NCI-H2081 treated with DMSO at 0.1 percent for 48 hours (cell line): ENCODE measurements around the gene HDAC4.

ENCODE experiments used
- DNase-seq: peaks from one replicate; lab custom pipeline; 2025; lab: John Stamatoyannopoulos, UW

Gene HDAC4

DNA sequence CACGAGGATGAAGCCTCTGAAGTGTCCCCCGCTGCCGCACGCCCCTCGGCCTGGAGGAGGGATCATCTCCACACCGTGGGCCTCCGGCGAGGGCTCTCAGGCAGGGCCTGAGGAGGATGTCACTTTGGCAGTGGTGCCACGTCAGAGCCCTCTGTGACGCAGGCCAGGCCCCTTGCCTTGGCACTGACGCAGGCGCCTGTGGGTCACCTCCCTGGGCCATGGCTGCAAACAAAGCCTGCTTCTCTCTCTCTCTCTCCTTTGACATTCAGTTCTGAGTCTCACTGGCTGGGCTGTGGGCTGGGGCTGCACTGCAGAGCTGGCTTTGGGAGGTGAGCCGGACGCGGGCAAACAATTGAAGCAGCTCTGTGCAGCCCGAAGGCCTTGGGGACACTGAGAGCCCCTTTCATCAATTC, 279.2 kb downstream of the HDAC4 start:
- no peak for DNase-seq

DNA sequence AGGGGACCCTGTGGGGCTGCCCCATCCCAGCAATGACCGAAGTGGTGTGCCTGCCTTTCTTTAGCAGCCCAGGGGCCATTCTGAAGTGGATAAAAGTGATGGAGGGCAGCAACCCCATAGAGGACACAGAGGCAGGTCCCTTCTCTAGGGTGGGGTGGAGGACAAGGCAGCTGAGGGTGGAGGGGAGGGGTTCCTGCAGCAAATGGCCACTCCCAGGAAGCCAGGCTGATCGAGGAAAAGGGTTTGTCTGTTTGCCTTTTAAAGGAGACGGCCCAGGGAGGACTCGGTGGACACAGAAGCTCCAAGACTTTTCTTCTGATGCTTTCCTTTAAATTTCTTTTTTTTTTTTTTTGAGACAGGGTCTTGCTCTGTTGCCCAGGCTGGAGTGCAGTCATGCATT, 280.2 kb downstream of the HDAC4 start:
- DNase-seq, result no peak

DNA sequence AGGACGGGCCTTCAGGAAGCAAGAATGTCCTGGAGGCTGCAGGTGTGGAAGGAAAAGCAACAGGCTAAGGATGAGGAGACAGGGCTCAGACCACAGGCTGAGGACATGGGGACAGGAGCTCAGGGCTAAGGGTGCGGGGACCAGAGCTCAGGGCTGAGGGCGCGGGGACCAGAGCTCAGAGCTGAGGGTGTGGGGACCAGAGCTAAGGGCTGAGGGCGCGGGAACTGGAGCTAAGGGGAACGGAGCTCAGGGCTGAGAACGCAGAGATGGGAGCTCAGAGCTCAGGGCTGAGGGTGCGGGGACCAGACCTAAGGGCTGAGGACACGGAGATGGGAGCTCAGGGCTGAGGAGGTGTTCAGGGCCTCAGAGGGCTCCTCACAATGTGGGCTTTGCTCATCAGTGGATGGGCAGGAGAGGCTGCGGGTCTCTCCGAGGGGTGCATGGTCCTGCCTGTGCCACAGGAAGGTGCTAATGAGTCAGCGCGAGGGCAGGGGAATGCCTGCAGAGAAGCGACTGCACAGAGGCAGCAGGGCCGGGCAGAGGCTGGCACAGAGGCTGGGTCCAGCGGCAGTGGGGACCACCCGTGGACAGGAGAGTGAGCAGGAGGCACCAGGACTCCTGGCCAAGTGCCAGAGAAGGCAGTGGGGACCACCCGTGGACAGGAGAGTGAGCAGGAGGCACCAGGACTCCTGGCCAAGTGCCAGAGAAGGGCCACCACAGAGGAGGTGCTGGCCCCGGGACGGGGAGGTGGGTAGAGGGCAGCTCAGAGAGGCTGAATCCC, 281.3 kb downstream of the HDAC4 start:
- DNase-seq, result no peak

DNA sequence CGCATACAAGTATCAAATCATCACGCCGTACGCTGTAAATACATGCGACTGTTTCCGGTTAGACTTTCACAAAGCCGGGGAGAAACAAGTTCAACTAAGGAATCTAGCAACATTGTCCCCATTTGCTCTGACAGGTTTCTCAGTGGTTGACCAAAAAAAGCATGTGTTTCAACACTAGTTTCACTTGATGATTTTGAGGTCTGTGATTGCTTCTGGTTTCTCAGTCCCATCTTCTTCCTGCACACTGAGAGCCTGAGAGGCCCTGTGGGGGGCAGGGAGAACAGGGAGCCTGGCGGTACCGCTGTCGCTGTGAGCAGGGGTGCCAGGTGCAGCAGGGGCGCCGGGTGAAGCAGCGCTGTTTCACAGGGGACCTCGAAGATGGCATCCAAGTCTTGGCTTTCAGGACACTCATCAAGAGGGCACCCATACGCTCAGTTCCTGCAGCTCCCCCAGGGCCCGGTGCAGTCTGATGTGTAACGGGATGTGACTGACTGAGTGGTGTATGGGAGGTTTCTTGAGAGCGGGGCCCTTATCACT, 282.1 kb downstream of the HDAC4 start:
- DNase-seq, result no peak

DNA sequence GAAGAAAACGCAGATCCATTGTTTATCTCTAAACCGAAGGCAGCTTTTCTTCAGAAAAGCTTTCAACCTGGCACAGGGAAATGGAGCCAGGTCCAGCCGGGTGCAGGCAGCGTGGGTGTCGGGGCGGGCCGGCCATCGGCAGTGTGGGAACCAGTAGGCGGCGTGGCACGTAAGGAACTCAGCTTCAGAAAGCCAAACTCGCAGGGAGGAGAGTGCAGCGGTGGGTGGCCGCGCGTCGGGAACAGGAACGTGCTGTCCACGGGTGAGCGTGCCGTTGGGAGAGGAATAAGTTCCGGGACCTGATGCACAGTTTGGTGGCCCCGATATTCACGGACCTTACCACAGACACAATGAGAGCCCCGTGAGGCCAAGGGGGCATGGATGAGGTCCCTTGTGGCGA, 282.6 kb downstream of the HDAC4 start:
- DNase-seq, result no peak

DNA sequence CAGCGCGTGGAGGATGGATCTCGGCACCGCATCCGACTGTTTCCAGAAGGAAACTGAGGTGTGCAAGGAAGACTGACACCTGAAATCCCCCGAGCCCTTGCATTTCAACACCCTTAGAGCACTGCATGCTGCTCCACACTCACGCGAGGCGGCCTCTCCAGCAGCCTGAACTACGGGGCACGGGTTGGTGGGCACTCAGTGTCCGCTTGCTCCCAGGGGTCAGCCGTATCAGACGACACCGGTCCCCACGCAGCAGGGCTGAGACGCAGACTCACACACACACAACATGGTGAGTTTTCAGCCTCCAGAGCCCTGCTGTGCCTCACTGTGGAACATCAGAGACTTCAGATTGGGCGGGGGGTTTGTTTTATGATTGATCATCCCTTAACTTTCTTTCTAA, 283.0 kb downstream of the HDAC4 start:
- DNase-seq, result no peak

DNA sequence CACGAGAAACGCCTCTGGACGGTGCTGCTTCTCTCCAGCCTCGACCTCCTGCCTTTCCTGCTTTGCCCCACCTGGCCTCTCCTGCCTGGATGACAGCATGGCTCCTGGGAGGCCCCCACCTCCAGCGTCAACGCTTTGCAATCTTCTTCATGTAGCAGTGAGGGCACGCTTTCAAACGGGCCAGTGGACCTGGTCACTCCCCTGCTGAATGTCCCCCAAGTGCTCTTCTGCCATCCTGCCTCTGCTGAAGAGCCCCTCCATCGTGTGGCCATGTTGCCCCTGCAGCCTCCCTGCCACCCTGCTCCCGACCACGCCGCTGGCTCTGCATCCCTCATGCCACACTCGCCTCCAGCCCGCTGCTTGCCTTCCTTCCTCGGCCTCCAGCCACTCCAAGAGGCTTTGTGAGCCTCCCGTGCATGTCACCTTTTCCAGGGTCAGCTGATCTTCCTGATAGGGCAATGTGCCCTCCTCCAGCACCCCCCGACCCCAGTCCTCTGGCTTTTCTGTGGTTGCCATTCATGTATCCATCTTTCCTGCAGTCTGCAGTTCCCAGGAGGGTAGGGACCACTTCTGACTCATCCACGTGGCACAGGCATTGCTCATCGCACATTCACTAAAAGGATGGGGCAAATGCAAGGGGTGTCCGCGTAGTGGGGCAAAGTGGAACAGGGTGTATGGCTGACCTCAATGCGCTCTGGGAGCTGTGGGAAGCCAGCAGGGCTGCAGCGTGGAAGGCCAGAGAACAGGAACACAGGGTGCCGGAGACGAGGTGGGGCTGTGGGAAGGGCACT, 284.2 kb downstream of the HDAC4 start:
- DNase-seq, result no peak

DNA sequence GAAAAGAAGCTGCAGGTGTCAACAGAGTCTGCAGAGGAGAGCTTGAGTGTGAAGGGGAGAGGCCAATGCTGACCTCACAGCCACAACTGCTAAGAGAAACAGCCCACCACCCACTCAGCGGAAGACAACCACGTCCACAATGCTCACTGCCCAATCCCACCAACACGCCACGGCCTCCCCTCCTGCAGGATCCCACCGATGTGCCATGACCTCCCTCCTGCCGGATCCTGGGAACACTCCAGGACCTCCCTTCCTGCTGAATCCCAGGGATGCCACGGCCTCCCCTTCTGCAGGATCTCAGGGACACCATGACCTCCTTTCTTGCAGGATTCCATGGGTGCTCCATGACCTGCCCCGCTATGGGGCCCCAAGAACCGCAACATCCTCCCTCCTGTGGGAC, 285.2 kb downstream of the HDAC4 start:
- DNase-seq, result no peak

DNA sequence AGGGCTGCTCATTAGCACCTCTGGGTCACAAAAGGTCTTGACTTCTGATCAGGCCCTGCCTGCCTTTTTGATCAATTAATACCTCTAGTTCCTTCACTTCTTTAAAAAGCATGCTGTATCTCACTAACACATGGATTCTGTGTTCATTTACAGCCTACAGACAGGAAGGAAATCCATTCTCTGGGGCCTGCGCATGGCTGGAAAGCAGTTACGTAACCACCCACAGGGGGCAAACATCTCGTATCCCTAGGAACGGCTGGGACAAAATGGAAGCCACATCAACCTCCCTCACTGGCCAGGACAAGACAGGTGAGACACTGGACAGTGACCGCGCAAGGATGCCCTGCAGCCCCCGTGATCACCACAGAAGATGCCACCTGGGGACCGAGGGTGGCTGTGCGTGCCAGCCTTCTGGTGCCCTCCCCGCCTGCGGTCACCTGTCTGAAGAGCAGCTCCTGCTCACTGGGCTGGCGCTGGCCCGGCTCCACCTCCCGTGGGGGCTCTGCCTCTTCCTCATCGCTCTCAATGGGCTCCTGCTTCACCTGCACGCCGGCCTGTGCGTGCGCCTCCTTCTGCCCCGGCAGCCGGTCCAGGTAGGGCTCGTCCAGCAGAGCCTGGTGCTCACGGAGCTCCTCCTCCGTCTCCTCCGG, 286.1 kb downstream of the HDAC4 start:
- no peak for DNase-seq

DNA sequence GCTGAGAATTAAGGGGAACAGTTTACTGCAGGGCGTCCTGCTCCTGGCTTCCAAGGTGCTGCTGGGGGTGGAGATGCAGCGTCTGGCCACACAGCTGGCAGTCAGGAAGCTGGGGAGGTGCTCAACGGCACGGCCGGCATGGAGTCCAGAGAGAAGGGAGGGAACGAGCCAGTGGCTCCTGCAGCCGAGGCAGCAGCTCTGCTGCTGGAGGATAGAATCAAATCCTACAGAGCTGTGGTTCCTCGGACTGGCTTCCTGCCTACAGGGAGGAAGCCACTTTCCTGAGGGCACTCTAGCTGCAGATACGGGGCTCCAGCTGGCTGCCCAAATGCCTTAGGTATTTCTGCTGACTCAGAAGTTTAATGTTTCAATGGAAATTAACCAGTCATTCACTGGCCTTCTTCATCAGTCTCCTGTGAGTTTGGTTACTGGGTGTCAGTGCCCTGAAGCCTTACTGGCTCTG, 286.7 kb downstream of the HDAC4 start:
- DNase-seq, result no peak

DNA sequence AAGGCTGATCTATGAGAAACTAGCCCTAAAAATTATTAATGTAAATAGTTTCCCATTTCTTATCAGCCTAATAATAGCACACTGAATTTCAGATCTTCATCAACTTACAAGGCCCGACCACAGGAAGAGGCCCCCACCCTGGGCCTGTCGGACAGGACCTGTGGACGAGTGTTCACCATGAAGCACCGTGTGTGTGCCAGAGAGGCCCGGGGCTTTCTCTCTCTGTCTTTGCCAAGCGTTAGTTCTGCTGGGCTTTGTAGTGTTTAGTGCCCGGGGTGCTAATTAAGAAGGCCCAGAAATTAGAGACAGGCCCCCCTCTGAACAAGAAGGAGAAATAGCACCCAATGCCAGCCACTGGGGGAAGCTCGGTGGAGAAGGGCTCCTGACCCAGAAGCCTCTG, 287.2 kb downstream of the HDAC4 start:
- DNase-seq, result no peak

DNA sequence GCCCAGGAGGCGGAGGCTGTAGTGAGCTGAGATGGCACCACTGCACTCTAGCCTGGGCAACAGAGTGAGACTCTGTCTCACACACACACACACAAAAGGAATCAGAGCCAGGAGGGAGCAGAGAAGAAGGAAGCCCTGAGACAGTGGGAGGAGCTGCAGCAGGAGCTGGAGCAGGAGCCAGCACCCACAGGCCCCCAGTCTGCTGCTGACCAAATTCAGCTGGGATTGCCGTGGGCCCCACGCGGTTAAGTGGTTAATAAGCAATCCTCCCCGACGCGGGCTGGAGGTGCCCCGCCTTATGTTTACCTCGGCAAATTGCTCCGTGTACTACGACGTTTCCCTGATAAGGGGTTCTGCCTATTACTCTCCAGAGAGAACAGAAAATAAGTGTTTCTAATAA, 287.6 kb downstream of the HDAC4 start:
- no peak for DNase-seq

DNA sequence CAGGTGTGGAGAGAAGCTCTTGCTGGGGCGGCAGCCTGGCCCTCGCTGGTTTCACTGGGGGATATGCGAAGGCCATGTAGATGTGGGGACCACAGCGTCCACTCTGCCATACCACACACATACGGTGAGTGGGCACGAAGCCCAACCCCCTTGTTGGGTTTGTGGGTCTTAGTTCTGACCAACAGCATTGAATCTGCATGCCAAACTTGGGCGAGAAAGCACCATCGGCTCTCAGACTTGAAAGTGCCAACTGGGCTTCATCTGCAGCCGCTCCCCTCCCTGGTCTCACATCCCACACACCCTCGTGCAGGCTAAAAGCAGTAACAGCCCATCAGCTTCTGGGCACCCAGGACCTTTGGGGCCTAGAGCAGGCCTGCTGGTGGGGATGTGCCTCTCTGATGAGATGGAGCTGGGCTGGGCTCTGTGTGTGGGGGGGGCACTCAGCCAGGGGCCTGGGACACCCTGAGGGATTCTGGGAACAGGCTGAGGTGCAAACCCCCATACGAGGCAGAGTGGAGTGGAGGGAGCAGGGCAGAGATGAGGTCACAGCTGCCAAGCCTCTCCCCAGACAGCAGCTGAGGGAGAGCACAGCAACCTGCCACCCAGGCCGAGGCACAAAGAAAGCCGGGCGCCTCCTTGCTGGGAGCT, 288.6 kb downstream of the HDAC4 start:
- no peak for DNase-seq

DNA sequence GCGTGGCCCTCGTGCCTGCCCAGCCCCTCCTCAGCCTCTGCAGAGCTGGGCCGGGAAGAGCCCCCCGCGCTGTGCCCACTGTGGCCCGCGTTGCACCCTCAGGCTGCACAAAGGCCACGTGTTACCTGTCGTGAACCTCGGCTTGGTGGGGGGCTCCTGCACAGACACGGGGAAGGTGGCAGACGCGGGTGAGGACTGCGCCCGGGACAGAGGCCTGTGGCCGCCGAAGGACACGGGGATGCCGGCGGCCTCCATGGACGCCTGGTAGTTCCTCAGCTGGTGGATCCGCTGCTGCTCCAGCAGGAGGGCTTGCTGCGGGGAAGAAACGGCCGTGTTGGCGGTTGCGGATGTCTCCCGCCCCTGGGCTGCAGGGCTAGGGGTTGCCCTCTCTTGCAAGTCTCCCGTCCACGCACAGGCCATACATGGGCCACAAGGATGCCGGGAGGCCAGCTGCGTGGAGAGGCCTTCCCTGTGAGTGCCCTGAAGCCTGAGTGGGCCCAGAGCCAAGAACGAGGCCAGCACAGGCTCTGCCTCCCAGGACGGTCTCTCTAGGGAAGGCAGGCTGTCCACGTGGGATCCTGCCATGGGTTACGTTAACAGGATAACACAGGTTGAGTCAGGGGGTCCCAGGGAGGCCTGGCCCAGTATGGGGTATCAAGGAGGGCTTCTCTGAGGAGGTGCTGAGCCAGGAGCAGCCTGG, 289.3 kb downstream of the HDAC4 start:
- DNase-seq, result no peak

DNA sequence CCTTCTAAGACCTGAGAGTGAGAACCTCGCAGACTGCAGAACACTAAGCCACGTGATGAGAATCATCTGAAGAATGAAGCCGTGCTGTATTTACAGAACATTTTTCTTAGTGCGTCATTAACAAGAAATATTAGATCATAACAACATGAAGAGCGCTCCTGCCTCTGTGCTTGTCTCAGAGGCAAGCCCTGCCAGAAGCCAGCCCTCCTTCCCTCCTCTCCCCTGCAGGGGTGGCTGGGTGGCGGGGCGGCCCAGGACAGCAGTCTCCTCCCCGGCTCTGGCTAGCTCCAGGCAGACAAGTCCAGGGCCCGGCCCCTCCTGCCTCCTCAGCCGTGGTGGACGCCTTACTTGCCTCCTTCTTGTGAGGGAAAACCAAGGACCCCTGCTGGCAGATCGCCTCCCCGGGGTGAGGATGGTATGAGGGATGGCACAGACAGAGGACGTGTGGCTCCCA, 290.2 kb downstream of the HDAC4 start:
- DNase-seq, result no peak

DNA sequence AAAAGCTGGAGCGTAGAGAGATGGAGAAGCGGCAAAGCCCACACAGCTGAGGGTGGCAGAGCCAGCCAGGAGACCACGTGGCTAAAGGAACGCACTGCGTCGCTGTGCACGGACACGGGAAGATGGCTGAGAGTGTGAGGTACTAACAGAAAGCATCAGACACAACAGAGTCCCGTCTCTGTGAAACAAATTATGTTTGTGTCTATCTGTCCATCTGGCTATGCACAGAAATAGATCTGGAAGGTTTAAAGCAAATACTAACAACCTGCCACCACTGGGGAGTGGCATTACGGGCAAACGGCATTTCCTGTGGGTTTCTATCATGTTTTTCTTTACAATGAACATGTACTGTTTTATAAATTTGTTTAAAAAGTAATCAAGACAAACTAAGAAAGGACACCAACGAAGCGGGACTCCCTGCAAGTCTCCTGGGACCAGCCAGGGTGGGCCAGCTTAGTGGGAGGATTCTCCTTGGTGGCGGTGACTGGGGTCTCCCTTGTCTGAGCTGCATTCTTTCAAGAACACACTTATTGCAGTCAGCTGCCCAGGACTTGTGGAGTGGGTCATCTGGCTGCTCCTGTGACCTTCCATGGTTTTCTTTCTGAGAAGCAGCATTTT, 290.8 kb downstream of the HDAC4 start:
- no peak for DNase-seq

DNA sequence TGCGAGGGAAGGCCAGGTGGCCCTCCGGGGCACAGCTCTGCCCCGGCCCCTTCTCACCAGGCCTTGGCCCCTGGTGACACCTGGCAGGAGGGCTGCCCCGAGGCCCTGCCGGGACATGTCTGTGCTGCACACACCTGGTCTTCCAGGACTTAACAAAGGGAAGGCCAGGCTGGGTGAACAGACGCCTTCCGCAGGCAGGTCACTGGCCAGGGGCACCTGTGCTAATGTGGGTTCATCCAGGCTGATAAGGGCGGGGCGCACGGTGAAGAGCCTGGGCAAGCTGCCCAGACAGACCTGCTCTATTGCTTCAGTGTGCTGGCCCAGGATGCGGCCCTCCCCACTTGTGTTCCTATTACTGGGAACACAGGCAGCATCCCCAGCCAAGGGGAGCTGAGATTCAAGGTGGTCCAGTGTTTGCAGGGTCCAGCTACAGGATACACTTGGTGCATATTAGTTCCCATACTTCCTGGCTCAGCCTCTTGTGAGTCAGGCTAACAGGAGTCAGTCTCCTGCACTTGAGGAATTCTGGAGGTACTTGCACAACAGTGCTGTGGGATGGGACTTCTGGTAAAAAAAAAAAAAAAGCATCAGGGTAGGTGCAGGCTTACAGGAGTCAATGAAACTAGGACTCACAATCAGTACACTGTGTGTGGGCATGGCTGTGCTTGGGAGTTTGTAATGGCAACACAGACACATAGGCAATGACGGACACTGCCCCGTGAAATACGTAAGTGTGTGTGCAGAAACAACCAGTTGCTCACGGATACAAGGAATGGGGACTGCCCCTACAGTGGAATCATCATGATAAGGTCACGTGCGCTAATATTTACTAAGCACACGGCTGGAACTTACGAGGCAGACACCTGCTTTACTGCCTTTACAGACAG, 291.5 kb downstream of the HDAC4 start:
- DNase-seq, result no peak

DNA sequence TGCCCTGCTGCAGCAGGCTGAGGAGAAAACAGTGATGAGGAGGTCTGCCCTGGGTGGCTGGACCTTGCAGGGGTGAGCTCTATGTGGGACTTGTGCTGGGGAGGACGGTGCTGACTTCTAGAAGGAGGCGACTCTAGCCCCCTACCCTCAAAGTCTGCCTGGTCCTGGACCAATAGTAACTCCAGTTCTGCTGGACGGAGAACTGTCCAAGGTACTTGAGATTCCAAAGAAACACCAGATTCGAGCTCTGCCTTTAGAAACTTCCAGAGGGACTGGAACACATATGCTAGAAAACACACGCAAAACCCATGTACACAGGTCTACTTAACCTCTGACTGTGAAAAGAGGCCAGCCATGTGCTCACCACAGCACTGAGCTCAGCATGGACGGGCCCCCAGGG, 292.4 kb downstream of the HDAC4 start:
- DNase-seq, result no peak

DNA sequence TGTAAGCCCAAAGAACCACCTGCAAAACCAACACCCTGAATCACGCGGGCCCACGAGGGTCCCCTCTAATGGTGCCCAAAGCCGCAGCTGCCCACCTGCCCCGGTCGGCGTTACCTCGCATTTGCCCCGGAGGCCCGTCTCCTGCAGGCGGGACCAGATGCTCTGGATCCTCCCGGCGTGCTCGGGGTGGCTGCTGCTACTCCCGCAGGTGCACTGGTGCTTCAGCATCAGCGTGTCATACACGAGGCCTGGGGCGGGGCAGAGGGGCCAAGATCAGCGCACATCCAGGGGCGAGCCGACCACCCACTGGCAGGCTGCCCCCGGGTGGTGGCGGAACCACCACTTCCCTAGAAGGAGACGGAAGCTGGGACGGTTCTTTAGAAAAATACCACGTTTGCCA, 292.9 kb downstream of the HDAC4 start:
- no peak for DNase-seq

DNA sequence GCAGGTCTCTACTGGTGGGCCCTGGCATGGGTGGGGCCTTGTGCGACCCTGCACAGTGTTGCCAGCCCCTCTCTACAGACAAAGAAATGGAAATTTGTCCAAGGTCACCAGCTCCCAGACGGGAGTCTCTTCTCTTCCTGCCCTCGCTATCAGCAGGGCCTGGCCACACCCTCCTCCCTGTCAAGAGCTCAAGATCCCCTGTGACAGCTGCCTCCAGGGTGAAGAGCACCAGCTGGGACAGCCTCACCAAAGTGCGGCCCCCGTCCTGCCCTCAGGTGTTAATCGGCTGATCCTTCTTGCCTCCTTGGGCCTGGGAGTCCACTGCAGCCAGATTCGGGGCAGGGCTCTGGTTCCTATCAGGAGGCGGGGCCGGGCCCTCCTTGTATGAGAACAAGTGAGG, 293.9 kb downstream of the HDAC4 start:
- no peak for DNase-seq
